Activated T-helper 1 cell treated with Interleukin-2 at 50 U/mL for 16 hours (primary cell): ENCODE data around the gene PEX7.
"Not testable (repeated sequence)": the region's sequence is repeated elsewhere in the genome, so short reads cannot be mapped to it uniquely, and the experiment has no call there.

Source experiments
- DNase-seq: peaks from one replicate; pipeline ENCODE4 v3.0.0-alpha.2; 2020; ENCODE audit warnings: low read depth

Gene PEX7

GRCh38 chr6:136952714-136953260, 130.4 kb downstream of the PEX7 start:
- DNase-seq: no peak

DNA sequence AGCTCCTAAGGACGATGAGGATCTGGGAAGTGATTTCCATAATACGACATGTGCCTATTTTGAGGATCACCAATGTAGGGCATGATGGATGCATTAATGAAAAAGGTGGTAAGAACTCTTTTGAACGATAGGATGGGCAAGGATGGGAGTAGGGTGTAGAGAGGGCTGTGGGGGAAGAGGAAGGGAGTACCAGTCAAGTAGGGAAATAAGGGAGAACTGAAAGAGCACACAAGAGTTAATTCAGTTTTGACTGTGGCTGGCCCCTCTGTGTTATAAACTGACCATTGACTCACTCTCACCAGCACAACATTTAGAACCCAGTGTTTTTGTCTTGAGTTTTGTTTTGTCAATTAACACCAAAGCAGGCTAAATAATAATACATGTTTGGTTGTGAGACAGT, 132.7 kb downstream of the PEX7 start:
- no peak for DNase-seq

DNA sequence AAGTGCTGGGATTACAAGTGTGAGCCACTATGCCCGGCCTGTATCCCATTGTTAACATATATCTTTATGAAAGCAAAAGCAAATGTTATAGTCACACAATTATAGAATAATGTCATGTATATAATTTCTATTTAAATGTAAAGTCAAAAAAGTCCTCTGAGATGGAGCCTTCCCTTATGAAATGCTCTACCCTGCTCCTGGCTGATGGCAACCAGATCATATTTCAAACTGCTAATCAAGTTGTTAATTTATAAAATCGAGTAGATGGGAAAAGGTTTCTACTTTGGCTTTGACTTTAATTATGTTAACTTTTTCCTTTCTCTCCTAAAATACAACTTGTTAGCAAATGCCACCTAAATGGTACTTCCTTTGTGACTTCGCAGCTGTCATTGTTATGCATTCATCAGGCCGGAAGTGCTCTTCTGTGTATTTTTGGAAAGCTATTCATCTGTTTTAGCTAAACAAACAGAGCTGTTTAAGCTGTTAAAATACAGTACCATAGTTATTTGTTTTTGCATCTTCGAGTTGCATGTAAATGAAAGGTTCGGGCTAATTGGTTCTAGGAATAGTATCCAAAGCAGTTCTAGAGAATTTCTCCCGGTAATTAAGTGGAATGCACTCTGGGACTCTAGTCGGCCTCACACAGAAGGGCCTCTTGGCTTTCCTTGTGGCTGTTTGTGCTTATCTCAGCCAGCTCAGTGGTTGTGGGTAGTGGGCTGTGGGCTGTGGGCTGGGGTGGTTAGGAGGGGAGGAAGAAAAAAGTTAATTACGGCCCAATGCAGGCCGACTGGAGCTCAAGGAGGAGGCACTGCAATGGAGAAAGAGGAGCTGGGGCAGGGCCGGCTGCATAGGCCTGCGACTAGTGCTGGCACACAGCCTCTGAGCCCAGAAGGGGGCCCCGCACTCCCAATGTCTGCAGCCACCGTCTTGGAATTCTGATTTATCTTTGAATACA, 134.5 kb downstream of the PEX7 start:
- DNase-seq: no peak

DNA sequence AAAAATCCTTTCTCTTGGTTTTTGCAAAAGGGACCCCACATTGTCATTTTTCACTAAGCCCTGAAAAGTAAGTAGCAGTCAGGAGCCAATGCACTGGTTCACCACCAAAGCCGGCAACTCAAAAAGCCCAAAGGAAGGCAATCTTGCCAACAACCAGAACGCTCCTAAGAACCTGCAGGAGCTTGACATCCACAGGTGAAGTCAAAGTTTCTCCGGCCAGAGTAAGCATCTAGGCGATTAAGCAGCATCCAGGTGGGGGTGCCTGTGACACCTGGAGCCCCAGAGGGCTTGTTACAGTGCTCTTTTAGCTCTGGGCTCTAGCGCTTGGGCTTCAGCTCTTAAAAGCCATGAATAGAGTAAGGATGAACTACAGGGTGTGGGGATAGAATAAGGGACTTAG, 135.8 kb downstream of the PEX7 start:
- no peak for DNase-seq

- DNase-seq: no peak
These were observed 137.1 kb downstream of the PEX7 start for GRCh38 chr6:136959471-136959891.

DNA sequence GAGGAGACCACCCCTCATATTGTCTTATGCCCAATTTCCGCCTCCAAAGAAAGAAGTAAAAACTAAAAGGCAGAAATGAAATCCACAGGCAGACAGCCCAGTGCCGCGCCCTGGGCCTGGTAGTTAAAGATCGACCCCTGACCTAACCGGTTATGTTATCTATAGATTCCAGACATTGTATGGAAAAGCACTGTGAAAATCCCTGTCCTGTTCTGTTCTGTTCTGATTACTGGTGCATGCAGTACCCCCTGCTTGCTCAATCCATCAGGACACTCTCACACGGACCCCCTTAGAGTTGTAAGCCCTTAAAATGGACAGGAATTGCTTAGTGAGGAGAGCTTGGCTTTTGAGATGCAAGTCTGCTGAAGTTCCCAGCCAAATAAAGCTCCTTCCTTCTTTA, 137.5 kb downstream of the PEX7 start:
- DNase-seq: not testable (repeated sequence)

DNA sequence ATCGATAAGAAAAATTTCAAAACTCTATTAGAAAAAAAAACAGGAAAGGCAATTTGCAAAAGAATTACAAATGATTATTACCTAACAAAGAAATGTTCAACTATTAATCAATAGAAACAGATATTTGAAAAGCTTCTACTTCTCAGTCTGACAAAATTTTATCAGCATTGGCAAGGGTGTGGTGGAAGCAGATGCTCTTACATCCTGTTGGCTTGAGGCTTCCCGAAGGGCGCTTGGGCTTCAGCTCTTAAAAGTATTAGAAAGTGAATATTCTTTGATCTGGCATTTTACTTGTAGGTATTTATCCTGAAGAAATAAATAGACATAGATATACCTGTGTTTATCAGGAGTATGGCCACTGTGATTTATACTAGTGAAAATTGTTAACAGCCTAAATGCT, 138.4 kb downstream of the PEX7 start:
- no peak for DNase-seq

GRCh38 chr6:136961848-136962247, 139.5 kb downstream of the PEX7 start:
- DNase-seq: no peak

DNA sequence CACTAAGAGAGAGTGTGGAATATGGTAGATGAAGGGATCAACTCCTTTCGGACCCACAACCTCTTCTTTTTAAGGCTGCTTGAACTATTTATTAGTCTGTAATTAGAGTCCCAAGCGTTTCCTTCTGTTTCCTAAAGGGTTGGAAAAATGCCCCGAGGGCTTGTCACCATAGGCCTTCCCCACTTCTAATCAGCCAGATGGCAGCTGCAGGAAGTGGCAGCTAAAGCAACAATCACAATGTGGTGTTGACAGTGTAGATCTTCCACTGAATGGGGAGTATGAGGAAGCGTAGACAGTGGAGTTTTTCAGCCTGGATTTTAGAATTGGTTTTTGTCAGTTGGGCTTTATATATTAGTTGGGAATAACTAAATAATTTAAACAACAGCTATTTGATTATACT, 140.3 kb downstream of the PEX7 start:
- no peak for DNase-seq

- no peak for DNase-seq
These were observed 140.9 kb downstream of the PEX7 start for GRCh38 chr6:136963259-136963658.
